Epithelial cell of prostate (primary cell): ENCODE measurements around the gene SLC6A16.
A peak's percentile ranks its signal among the peaks of the same experiment; 100 is the strongest.
"Not testable (repeated sequence)": the region's sequence is repeated elsewhere in the genome, so short reads cannot be mapped to it uniquely, and the experiment has no call there.

Experiments used
- DNase-seq: peaks from one replicate; pipeline ENCODE4 v3.0.0-alpha.2; 2011; ENCODE audit warnings: low read depth, low spot score
- H3K27ac ChIP-seq: fragments of 450-650 bp; 2 replicates; pipeline ENCODE4 v1.5.1; 2017; ENCODE audit warnings: mild to moderate bottlenecking

SLC6A16 gene

DNA sequence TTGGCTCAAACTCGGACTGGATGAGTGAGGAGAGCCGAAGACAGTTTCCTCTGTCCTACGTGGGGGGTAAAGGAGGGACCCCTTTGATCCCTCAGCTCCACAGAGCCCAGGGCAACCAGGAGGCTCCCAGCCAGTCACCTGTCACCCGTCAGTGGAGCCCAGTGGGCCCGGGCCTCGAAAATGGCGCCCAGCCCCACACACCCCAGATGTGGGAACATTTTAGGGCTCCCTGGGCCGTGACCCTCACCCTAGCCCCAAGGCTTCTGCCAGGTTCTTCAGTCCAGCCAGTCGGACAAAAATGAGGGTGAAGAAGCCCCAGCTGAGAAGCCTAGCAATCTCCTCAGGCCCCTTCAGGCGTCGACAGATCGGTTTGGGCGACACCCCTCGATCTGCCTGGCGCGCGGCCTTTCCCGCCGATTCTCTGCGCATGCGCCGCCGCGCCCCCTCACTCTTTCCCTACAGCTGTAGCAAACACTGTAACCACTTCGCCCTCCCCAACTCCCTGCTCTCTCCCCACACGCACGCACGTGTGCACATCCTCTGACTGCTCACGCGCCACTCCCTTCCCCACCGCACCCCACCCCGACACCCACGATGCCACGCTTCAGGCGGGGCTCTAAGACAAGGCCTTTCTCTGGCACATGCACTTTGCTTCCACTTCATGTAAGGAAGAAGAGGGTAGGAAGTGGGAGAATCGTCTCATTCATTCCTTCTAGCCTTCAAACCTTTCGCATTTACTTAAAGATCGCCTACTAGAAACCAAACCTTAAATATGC, at the start of gene SLC6A16:
TSS of gene SLC6A16 (minus strand) at position 391 of the 776 bp plus-strand sequence. CDS start 13,844 bp downstream, outside the sequence.
- H3K27ac ChIP-seq, result no peak within 1 kb of the TSS
- no peak for DNase-seq

DNA sequence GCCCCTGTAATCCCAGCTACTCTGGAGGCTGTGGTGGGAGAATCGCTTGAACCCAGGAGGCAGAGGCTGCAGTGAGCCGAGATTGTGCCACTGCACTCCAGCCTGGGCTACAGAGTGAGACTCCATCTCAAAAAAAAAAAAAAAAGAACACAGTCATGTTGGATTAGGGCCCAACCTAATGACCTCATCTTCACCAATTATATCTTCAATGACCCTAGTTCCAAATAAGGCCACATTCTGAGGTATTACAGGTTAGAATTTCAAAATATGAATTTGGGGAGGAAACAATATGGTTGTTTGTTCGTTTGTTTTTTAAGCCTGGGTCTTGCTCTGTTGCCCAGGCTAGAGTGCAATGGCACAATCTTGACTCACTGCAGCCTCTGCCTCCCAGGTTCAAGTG, 48.2 kb upstream of the SLC6A16 start:
- DNase-seq, H3K27ac ChIP-seq: not testable (repeated sequence)

GRCh38 chr19:49371184-49371583, 46.2 kb upstream of the SLC6A16 start:
- no peak overlapping the region for H3K27ac ChIP-seq
- no peak for DNase-seq

GRCh38 chr19:49368711-49369358, 43.8 kb upstream of the SLC6A16 start:
- no peak for DNase-seq
- H3K27ac ChIP-seq, result no peak overlapping the region

DNA sequence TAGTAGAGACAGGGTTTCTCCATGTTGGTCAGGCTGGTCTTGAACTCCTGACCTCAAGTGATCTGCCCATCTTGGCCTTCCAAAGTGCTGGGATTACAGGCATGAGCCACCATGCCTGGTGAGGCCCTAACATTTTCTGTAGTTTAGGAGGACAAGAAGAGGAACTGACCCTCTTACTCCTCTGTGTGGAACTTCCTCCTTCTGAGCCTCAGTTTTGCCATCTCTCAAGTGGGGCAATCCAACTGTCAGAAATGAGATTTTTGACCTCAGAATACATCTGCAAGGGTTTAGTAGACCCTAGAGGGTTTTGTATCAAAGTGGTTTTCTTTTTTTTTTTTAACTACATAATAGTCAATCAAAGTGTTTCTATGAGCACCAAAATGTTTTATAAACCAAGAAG, 41.1 kb upstream of the SLC6A16 start:
- DNase-seq, result no peak
- no peak overlapping the region for H3K27ac ChIP-seq

- H3K27ac ChIP-seq, result no peak overlapping the region
- DNase-seq, result no peak
Measured at GRCh38 chr19:49364083-49364737, 39.2 kb upstream of the SLC6A16 start.

- H3K27ac ChIP-seq, result no peak within 1 kb of the TSS
- DNase-seq, result peak; percentile 92
Measured at GRCh38 chr19:49363268-49364082, 38.5 kb upstream of the SLC6A16 start, which contains the start of gene DKKL1. Gene DKKL1, plus strand, starts transcription at chr19:49363877. Its CDS starts 122 bp downstream, at chr19:49363999.

- DNase-seq, result no peak
- H3K27ac ChIP-seq, result no peak overlapping the region
Measured at GRCh38 chr19:49362929-49363267, 37.9 kb upstream of the SLC6A16 start.

- no peak within 1 kb of the TSS for H3K27ac ChIP-seq
- DNase-seq, result no peak
Measured at GRCh38 chr19:49362048-49362928, 37.3 kb upstream of the SLC6A16 start, which contains the start of gene TEAD2. Gene TEAD2, minus strand, starts transcription at chr19:49362416. Its CDS starts 2,341 bp downstream, at chr19:49360075.

GRCh38 chr19:49361438-49362047, 36.6 kb upstream of the SLC6A16 start:
- no peak overlapping the region for H3K27ac ChIP-seq
- no peak for DNase-seq

DNA sequence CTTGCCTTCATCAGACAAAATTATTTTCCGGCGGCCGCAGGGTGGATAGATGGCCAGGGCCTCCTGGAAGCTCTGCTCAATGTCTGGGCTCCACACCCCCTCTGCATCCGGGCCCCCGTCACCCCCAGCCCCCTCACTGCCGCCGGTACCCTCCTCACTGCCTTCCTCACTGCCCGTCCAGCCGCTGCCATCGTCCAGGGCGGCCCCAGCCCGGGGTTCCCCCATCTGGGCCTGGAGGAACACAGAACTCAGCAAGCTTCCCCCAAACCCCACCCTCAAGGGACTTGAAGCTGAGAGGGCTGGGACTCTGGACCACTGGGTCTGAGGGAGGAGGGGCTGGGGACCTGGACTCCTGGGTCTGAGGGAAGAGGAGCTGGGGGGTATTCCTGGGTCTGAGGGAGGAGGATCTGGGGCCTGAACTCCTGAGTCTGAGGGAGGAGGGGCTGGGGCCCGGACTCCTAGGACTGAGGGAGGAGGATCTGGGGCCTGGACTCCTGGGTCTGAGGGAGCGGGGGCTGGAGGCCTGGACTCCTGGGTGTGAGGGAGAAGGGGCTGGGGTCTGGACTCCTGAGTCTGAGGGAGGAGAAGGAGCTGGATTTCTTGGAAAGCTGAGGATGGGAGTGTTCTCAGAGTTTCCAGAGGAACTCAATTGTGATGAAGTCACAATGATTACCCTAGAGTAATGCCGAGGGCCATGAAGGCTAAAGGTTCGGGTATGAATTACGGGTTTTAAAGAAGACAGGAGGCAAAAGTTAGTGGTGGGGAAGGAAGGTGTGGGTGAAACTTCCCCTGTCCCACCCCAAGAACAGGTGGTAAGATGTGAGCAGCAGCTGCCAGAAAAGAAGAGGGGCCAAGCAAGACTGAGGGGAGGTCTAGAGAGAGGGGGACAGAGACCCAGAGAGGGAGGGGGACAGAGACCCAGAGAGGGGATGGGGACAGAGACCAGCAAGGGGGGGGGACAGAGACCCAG, 35.1 kb upstream of the SLC6A16 start:
- no peak overlapping the region for H3K27ac ChIP-seq
- DNase-seq, result no peak

- no peak overlapping the region for H3K27ac ChIP-seq
- no peak for DNase-seq
Measured at GRCh38 chr19:49357186-49357585, 32.2 kb upstream of the SLC6A16 start.

DNA sequence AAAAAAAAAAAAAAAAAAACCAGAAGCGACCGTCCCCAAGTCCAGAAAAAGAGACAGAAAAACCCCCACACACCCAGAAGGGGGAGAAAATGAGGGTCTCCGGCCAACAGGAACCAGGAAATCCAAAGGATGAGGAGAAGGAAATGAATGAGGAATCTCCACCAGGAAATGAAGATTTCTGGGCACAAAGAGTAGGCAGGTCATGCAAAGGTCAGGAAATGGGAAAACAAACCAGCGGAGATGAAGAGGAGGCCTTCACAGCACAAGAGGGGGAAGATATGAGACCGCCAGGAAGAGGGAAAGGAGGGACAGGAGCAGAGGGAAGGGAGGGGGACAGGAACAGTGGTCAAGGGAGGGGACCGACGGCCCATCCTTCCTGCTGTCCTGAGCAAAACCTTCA, 31.4 kb upstream of the SLC6A16 start:
- no peak overlapping the region for H3K27ac ChIP-seq
- DNase-seq, result no peak

- no peak for DNase-seq
- H3K27ac ChIP-seq, result no peak overlapping the region
Measured at GRCh38 chr19:49355909-49356353, 30.9 kb upstream of the SLC6A16 start.

DNA sequence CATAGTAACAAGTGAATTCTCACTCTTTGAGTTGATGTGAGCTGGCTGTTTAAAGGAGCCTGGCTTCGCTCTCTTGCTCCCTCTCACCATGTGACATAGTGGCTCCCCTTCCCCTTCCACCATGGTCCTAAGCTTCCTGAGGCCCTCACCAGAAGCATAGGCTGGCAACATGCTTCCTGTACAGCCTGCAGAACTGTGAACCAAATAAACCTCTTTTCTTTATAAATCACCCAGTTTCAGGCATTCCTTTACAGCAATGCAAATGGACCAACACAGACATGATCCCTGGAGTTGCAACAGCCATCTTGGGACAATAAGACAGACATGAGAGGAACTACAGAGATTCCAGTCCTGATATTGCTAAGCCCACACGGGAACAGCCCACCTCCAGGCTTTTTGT, 24.6 kb upstream of the SLC6A16 start:
- no peak overlapping the region for H3K27ac ChIP-seq
- DNase-seq, result no peak

GRCh38 chr19:49348305-49349189, 23.6 kb upstream of the SLC6A16 start:
- no peak overlapping the region for H3K27ac ChIP-seq
- DNase-seq, result no peak

- DNase-seq, result no peak
- no peak overlapping the region for H3K27ac ChIP-seq
Measured at GRCh38 chr19:49347835-49348234, 22.8 kb upstream of the SLC6A16 start.
